Nucleus accumbens (tissue), 56 donors: Measurements from ENCODE around the gene MTX2.
"Not testable (repeated sequence)": the region's sequence is repeated elsewhere in the genome, so short reads cannot be mapped to it uniquely, and the experiment has no call there.

Experiments used
- DNase-seq, 56 donors: peaks; one replicate each; lab custom pipeline; 2025; lab: John Stamatoyannopoulos, UW

Gene MTX2

DNA sequence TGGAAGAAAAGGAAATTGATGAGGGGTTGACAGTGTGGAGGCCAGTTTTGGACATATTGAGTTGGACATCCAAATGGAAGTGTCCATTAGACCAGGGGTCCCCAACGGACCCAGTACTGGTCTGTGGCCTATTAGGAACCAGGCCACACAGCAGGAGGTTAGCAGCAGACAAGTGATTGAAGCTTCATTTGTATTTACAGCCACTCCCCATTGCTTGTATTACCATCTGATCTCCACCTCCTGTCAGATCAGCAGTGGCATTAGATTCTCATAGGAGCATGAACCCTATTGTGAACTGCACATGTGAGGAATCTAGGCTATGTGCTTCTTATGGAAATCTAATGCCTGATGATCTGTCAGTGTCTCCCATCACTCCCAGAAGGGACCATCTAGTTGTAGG is 99.1 kb downstream of the MTX2 start:
- DNase-seq: no peak

DNA sequence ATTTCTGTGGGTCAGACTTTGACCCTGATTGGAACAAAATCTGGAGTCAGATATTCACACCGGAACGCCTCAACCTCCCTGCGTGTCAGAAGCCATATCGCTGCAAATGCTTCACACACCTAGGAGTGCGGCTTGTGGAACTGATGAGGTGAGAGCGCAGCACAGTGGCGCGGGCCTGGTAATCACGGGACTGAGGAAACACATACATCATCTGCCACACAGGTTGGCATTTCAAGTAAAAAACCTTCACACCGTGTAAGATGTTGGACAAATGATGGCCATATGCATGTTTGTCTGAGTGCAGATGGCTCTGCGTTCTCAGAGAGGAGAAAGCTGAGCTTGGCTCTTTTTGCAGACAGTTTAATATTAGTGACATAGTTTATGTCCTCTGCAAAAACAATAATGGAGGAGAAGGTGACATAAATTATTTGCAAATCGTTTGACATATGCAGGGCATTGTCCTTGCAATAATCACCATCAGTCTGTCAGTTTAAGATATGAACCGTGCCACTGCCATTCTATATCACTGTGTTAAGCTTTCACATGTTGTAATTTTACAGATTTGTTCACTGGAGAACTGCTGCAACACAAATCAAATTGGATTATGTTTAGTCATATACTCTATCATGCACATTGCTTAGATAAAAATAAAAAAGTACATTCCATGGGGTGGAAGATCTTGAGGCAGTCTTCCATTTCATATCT is 101.4 kb downstream of the MTX2 start:
- DNase-seq: no peak

DNA sequence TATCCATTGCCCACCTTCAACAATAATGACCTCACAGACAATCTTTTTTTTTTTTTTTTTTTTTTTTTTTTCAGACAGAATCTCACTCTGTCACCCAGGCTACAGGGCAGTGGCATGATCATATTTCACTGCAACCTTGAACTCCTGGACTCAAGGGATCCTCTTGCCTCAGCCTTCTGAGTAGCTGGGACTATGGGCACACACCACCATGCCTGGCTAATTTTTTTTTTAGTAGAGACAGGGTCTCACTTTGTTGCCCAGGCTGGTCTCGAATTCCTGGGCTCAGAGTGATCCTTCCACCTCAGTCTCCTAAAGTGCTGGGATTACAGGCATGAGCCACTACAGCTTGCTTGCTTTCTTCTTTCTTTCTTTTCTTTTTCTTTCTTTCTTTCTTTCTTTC is 103.9 kb downstream of the MTX2 start:
- not testable (repeated sequence) for DNase-seq

DNA sequence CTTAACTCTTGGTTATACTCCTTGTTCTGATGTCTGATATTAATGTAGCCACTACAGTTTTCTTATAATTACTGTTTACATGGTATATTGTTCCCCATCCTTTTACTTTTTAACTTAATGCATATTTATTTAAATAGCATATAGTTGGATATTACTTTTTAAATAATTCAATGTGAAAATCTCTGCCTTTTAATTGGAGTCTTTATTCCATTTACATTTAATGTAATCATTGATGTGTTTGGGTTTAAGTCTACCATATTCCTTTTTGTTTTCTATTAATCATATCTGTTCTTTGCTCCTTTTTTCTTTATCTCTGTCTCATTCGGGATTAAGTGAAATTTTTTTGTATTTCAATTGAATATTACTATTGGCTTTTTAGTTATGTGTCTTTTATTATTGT is 109.1 kb downstream of the MTX2 start:
- DNase-seq: no peak

DNA sequence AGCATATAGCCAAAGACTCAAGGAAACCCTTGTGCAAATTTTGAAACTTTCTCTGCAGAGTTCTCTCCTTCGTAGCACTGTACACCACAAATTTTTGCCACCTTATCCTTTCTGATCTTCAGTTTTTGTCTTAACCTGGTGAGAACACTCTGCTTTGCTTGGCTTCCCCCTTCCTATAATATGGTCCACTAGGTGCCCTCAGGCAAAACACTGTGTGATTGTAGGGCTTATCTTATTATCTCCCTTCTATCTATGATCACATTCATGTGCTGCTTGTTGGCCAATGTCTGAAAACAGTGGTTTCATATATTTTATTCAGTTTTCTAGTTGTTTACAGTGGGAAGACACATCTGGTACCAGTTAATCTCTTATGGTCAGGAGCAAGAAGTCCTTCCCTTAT is 111.1 kb downstream of the MTX2 start:
- DNase-seq: no peak

DNA sequence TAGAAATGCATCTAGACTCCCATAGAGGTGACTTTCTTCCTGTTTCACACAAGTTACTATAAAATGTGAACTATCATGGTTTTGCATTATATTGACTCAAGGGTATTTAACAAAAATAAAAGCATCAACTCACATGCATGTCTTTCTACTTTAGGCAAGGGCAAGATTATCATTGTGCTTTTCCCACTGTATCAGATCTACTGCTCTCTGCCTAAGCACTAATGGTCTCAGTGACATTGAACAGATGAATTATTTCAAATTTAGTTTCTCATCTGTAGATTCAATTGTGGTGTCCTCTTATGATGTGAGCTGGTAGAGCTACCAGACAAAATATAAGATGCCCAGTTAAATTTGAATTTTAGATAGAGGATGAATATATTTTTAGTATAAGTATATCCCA is 113.9 kb downstream of the MTX2 start:
- no peak for DNase-seq

DNA sequence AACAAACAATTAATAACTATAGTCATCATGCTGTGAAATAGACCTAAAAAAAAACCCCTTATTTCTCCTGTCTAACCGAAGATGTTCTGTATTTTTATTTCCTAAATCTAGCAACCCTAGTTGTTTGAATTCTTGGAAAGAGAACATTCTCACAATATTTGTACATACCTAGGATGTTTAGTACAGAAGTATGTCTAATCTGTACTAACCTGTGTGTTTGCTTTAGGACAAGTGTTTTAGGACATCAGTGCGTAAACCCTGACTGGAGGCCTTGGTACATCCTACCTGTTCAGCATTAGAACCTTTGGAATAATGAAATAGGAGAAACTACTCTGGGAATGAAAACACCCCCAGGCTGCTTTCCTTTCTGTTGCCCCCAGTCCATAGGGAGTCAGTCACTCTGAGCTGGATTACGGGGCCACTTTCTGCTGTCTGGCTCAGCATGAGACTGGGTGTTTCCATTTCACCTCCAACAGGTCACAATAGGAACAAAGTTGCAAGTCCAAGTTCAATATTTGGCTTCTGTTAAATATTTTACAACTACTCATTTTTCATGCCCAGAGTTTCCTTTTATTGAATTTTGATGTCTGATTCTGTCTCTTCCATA is 114.7 kb downstream of the MTX2 start:
- no peak for DNase-seq

DNA sequence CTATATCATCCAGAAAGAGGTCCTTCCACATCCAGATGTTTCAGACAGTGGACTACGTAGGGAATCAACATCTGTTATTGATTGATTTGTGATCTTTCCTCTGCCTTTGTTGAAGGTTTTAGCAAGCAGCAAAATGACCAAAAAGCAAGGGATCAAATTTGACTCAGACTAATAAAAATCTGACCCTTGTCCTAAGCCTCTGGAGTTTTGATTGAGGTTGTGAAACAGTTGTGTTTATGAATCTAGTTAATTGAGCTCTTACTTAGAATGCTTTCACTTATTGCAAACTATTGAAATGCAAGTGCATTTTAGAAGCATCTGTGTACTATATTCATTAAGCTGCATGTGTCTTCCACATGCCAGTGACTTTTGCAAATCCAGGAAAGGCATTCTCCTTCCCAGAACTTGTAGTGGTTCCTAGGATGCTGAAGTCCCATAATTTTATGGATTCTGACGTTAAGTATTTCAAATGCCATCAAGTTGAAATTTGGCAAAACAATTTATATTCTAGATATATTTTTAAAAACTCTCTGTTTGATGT is 116.0 kb downstream of the MTX2 start:
- DNase-seq: no peak

DNA sequence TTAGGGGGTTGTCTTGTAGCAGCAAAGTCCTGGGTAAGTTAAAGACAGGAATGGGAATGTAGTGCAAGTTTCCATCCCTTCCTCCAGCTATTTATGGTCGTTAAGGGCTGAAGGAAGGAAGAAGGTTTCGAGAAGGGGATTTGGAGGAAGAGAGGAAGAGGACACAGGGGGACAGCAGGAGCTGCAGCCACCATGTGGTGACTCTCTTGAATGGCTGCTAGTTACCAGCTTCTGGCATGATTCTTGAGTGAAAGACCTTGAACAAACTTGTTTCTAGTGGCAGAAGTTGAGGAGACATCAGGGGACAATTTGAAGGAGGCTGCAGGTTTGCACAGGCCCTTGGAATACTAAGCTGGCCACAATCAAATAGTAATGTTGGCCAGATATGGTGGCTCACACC is 116.6 kb downstream of the MTX2 start:
- no peak for DNase-seq
